ENCODE data around the gene OSBPL8. TPM values are rescaled to one million over a fixed set of nuclear protein-coding genes. Genes with fewer than 3 reads are reported as not detected.

OSBPL8 gene
- total and polyA plus RNA-seq, 2 of the 8 experiments (the other 6 are each of a cell fraction or from before 2014, with no cell fraction given): 10.9 to 81.1 TPM

DNA sequence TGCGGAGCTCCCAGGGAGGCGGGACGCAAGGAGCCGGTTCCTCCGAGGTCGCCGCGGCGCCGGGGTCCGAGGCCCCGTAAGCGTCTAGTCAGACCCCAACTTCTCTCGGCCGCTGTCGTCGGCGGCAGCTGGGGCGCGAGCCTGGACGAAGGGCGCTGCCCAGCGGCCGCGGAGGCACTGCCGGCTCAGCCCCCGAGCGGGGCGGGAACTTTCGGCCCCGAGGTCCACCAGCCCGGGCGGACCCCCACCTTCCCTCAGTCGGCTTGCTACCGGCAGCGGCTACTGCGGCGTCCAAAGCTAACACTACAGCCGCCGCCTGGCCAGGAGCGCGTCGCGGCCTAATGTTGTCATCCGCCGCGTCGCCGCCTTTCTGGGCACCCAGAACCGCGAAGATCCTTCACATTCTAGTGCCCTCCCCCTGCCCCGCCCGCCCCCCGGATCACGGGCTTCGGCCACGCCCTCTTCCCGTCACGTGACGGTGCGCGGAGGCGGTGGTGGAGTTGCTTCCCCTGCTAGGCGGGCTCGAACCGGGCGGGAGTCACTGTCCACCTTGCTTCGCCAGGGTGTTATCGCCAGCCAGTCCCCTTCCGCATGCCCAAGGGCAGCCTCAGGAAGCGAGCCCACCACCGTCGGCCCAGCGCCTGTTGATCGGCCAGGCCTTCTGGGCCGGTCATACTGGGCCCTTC lies at the start of gene OSBPL8 (continued):
- TF ChIP-seq RAD21 (IDR thresholded peaks at IDR 0.05 in 1 of 2, conservative IDR thresholded peaks at IDR 0.05 in 1 of 2; ENCODE audit: low read depth in 2 of 2, low read length in 2 of 2) (peak; percentile 32 to 43; a peak in 3 of 4 replicates), TCF12 (IDR thresholded peaks at IDR 0.05; ENCODE audit: low read depth, low read length) (no peak), NRF1 (IDR thresholded peaks at IDR 0.05; ENCODE audit: low read depth, low read length) (no peak), BRCA1 (IDR thresholded peaks at IDR 0.05; ENCODE audit: low read depth, low read length) (no peak), RBBP5 (IDR thresholded peaks at IDR 0.05; ENCODE audit: borderline replicate concordance, low read depth, low read length) (peak; percentile 98), MAFK (IDR thresholded peaks at IDR 0.05; ENCODE audit: low read depth, low read length) (no peak), ASH2L (IDR thresholded peaks at IDR 0.05; ENCODE audit: low read length) (peak; percentile 94), JUND (IDR thresholded peaks at IDR 0.05; ENCODE audit: low read length) (no peak), CBX8 (IDR thresholded peaks at IDR 0.05; ENCODE audit: borderline replicate concordance, low read depth, low read length) (no peak), SIX5 (IDR thresholded peaks at IDR 0.05; ENCODE audit: low read depth, low read length) (no peak), POU5F1 (IDR thresholded peaks at IDR 0.05; ENCODE audit: low read depth, low read length) (no peak), SAP30 (IDR thresholded peaks at IDR 0.05; ENCODE audit: insufficient read depth, insufficient replicate concordance, low read length) (no peak), CHD1 (IDR thresholded peaks at IDR 0.05; ENCODE audit: low read depth, low read length) (no peak), GABPA (IDR thresholded peaks at IDR 0.05; ENCODE audit: borderline replicate concordance, insufficient read depth, low read length) (no peak), JUN (IDR thresholded peaks at IDR 0.05; ENCODE audit: low read depth, low read length) (no peak), SP4 (IDR thresholded peaks at IDR 0.05; ENCODE audit: low read length) (no peak), RNF2 (IDR thresholded peaks at IDR 0.05; ENCODE audit: borderline replicate concordance, low read depth, low read length, missing control alignments, poor library complexity, severe bottlenecking) (no peak), EP300 (IDR thresholded peaks at IDR 0.05; ENCODE audit: borderline replicate concordance in 1 of 2, low read depth in 2 of 2, low read length in 2 of 2) (no peak)
- TF ChIP-seq, protein P1, sequence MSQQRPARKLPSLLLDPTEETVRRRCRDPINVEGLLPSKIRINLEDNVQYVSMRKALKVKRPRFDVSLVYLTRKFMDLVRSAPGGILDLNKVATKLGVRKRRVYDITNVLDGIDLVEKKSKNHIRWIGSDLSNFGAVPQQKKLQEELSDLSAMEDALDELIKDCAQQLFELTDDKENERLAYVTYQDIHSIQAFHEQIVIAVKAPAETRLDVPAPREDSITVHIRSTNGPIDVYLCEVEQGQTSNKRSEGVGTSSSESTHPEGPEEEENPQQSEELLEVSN (IDR thresholded peaks at IDR 0.05): peak; percentile 86
- TF ChIP-seq, protein P2, sequence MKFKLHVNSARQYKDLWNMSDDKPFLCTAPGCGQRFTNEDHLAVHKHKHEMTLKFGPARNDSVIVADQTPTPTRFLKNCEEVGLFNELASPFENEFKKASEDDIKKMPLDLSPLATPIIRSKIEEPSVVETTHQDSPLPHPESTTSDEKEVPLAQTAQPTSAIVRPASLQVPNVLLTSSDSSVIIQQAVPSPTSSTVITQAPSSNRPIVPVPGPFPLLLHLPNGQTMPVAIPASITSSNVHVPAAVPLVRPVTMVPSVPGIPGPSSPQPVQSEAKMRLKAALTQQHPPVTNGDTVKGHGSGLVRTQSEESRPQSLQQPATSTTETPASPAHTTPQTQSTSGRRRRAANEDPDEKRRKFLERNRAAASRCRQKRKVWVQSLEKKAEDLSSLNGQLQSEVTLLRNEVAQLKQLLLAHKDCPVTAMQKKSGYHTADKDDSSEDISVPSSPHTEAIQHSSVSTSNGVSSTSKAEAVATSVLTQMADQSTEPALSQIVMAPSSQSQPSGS (IDR thresholded peaks at IDR 0.05; ENCODE audit: low read length): no peak

Data from H1 (cell line).